ENCODE data around the gene ADAT2. TPM values are rescaled to one million over a fixed set of nuclear protein-coding genes. Genes with fewer than 3 reads are reported as not detected.
"Not testable (repeated sequence)": the region's sequence is repeated elsewhere in the genome, so short reads cannot be mapped to it uniquely, and the experiment has no call there.

The ADAT2 gene
- 6.9 TPM for total RNA-seq
- 3.0 TPM for polyA plus RNA-seq

- Histone ChIP-seq H3K4me1 (ENCODE audit: insufficient read depth) (peaks cover 1% of the 10 kb centered on the region), H3K4me3 (ENCODE audit: low read depth, low read length) (peak within 1 kb of the TSS; percentile 62), H3K36me3 (ENCODE audit: insufficient read depth) (peaks cover 4% of the 10 kb centered on the region), H3K27ac (ENCODE audit: low read depth) (peak within 1 kb of the TSS; percentile 53)
- WGBS: under 1% methylated on average over 56 of the region's 56 CpGs
- DNase-seq (ENCODE audit: extremely low spot score): peak; percentile 76
These were observed at the start of gene ADAT2, which contains the start of gene PEX3 for GRCh38 chr6:143450453-143451371. TSS of gene ADAT2 (minus strand) at chr6:143450695. CDS start at chr6:143450658, 37 bp downstream. TSS of gene PEX3 (plus strand) at chr6:143450805. CDS start at chr6:143451043, 238 bp downstream.

GRCh38 chr6:143498428-143498827, 47.9 kb upstream of the ADAT2 start:
- 69% methylated on average over 4 of the region's 4 CpGs for WGBS
- no peaks in the 10 kb centered on the region for H3K4me1 ChIP-seq (ENCODE audit: insufficient read depth)
- H3K27ac ChIP-seq (ENCODE audit: low read depth): no peak overlapping the region
- H3K36me3 ChIP-seq (ENCODE audit: insufficient read depth): peaks cover 5% of the 10 kb centered on the region
- DNase-seq (ENCODE audit: extremely low spot score): no peak
- no peak overlapping the region for H3K4me3 ChIP-seq (ENCODE audit: low read depth, low read length)

GRCh38 chr6:143496974-143497373, 46.5 kb upstream of the ADAT2 start:
- peaks cover 5% of the 10 kb centered on the region for H3K36me3 ChIP-seq (ENCODE audit: insufficient read depth)
- H3K4me1 ChIP-seq (ENCODE audit: insufficient read depth): no peaks in the 10 kb centered on the region
- no peak overlapping the region for H3K27ac ChIP-seq (ENCODE audit: low read depth)
- no peak overlapping the region for H3K4me3 ChIP-seq (ENCODE audit: low read depth, low read length)
- 100% methylated on average over 1 of the region's 1 CpG for WGBS
- DNase-seq (ENCODE audit: extremely low spot score): no peak

GRCh38 chr6:143490775-143491174, 40.3 kb upstream of the ADAT2 start:
- Histone ChIP-seq H3K4me1 (ENCODE audit: insufficient read depth) (no peaks in the 10 kb centered on the region), H3K4me3 (ENCODE audit: low read depth, low read length) (no peak overlapping the region), H3K27ac (ENCODE audit: low read depth) (no peak overlapping the region), H3K36me3 (ENCODE audit: insufficient read depth) (peaks cover 2% of the 10 kb centered on the region)
- no peak for DNase-seq (ENCODE audit: extremely low spot score)
- 91% methylated on average over 8 of the region's 8 CpGs for WGBS

GRCh38 chr6:143490244-143490643, 39.7 kb upstream of the ADAT2 start:
- Histone ChIP-seq H3K4me1 (ENCODE audit: insufficient read depth) (no peaks in the 10 kb centered on the region), H3K27ac (ENCODE audit: low read depth) (no peak overlapping the region), H3K36me3 (ENCODE audit: insufficient read depth) (peaks cover 2% of the 10 kb centered on the region), H3K4me3 (ENCODE audit: low read depth, low read length) (no peak overlapping the region)
- DNase-seq (ENCODE audit: extremely low spot score): no peak
- WGBS: 99% methylated on average over 1 of the region's 1 CpG

GRCh38 chr6:143486752-143487151, 36.3 kb upstream of the ADAT2 start:
- no peak for DNase-seq (ENCODE audit: extremely low spot score)
- Histone ChIP-seq H3K27ac (ENCODE audit: low read depth) (no peak overlapping the region), H3K36me3 (ENCODE audit: insufficient read depth) (peaks cover 1% of the 10 kb centered on the region), H3K4me3 (ENCODE audit: low read depth, low read length) (no peak overlapping the region), H3K4me1 (ENCODE audit: insufficient read depth) (no peaks in the 10 kb centered on the region)
- 86% methylated on average over 3 of the region's 3 CpGs for WGBS

- H3K27ac ChIP-seq (ENCODE audit: low read depth): no peak overlapping the region
- WGBS: 83% methylated on average over 2 of the region's 2 CpGs
- no peak overlapping the region for H3K4me3 ChIP-seq (ENCODE audit: low read depth, low read length)
- peaks cover 1% of the 10 kb centered on the region for H3K36me3 ChIP-seq (ENCODE audit: insufficient read depth)
- DNase-seq (ENCODE audit: extremely low spot score): no peak
- H3K4me1 ChIP-seq (ENCODE audit: insufficient read depth): no peaks in the 10 kb centered on the region
These were observed 35.5 kb upstream of the ADAT2 start for GRCh38 chr6:143485967-143486366.

GRCh38 chr6:143482593-143482992, 32.1 kb upstream of the ADAT2 start:
- peaks cover 1% of the 10 kb centered on the region for H3K36me3 ChIP-seq (ENCODE audit: insufficient read depth)
- 97% methylated on average over 2 of the region's 2 CpGs for whole genome bisulfite sequencing
- no peak for DNase-seq (ENCODE audit: extremely low spot score)
- H3K4me1 ChIP-seq (ENCODE audit: insufficient read depth): no peaks in the 10 kb centered on the region
- no peak overlapping the region for H3K4me3 ChIP-seq (ENCODE audit: low read depth, low read length)
- no peak overlapping the region for H3K27ac ChIP-seq (ENCODE audit: low read depth)

GRCh38 chr6:143478479-143479062, 28.1 kb upstream of the ADAT2 start:
- peaks cover 2% of the 10 kb centered on the region for H3K36me3 ChIP-seq (ENCODE audit: insufficient read depth)
- H3K27ac ChIP-seq (ENCODE audit: low read depth): no peak overlapping the region
- no peaks in the 10 kb centered on the region for H3K4me1 ChIP-seq (ENCODE audit: insufficient read depth)
- 96% methylated on average over 3 of the region's 3 CpGs for WGBS
- DNase-seq (ENCODE audit: extremely low spot score): no peak
- H3K4me3 ChIP-seq (ENCODE audit: low read depth, low read length): no peak overlapping the region

GRCh38 chr6:143476545-143476944, 26.1 kb upstream of the ADAT2 start:
- Histone ChIP-seq H3K4me3 (ENCODE audit: low read depth, low read length) (no peak overlapping the region), H3K27ac (ENCODE audit: low read depth) (no peak overlapping the region), H3K4me1 (ENCODE audit: insufficient read depth) (no peaks in the 10 kb centered on the region), H3K36me3 (ENCODE audit: insufficient read depth) (peaks cover 4% of the 10 kb centered on the region)
- WGBS: 96% methylated on average over 1 of the region's 1 CpG
- no peak for DNase-seq (ENCODE audit: extremely low spot score)

- DNase-seq (ENCODE audit: extremely low spot score): no peak
- 96% methylated on average over 1 of the region's 1 CpG for WGBS
- Histone ChIP-seq H3K4me1 (ENCODE audit: insufficient read depth) (no peaks in the 10 kb centered on the region), H3K27ac (ENCODE audit: low read depth) (no peak overlapping the region), H3K36me3 (ENCODE audit: insufficient read depth) (peaks cover 4% of the 10 kb centered on the region), H3K4me3 (ENCODE audit: low read depth, low read length) (no peak overlapping the region)
These were observed 21.3 kb upstream of the ADAT2 start for GRCh38 chr6:143471822-143472221.

GRCh38 chr6:143468823-143469222, 18.3 kb upstream of the ADAT2 start:
- not testable (repeated sequence) for H3K36me3 ChIP-seq (ENCODE audit: insufficient read depth); DNase-seq (ENCODE audit: extremely low spot score); H3K4me1 ChIP-seq (ENCODE audit: insufficient read depth); H3K4me3 ChIP-seq (ENCODE audit: low read depth, low read length); H3K27ac ChIP-seq (ENCODE audit: low read depth)
- WGBS: 95% methylated on average over 2 of the region's 2 CpGs

- Histone ChIP-seq H3K36me3 (ENCODE audit: insufficient read depth) (peaks cover 7% of the 10 kb centered on the region), H3K4me3 (ENCODE audit: low read depth, low read length) (no peak overlapping the region), H3K4me1 (ENCODE audit: insufficient read depth) (no peaks in the 10 kb centered on the region), H3K27ac (ENCODE audit: low read depth) (no peak overlapping the region)
- DNase-seq (ENCODE audit: extremely low spot score): no peak
These were observed 17.5 kb upstream of the ADAT2 start for GRCh38 chr6:143468026-143468425.

- WGBS: 86% methylated on average over 2 of the region's 2 CpGs
- no peaks in the 10 kb centered on the region for H3K4me1 ChIP-seq (ENCODE audit: insufficient read depth)
- H3K27ac ChIP-seq (ENCODE audit: low read depth): no peak overlapping the region
- H3K4me3 ChIP-seq (ENCODE audit: low read depth, low read length): no peak overlapping the region
- peaks cover 4% of the 10 kb centered on the region for H3K36me3 ChIP-seq (ENCODE audit: insufficient read depth)
- no peak for DNase-seq (ENCODE audit: extremely low spot score)
These were observed 15.1 kb upstream of the ADAT2 start for GRCh38 chr6:143465546-143465945.
